ENCODE results near the gene HYAL2.

HYAL2 gene

DNA sequence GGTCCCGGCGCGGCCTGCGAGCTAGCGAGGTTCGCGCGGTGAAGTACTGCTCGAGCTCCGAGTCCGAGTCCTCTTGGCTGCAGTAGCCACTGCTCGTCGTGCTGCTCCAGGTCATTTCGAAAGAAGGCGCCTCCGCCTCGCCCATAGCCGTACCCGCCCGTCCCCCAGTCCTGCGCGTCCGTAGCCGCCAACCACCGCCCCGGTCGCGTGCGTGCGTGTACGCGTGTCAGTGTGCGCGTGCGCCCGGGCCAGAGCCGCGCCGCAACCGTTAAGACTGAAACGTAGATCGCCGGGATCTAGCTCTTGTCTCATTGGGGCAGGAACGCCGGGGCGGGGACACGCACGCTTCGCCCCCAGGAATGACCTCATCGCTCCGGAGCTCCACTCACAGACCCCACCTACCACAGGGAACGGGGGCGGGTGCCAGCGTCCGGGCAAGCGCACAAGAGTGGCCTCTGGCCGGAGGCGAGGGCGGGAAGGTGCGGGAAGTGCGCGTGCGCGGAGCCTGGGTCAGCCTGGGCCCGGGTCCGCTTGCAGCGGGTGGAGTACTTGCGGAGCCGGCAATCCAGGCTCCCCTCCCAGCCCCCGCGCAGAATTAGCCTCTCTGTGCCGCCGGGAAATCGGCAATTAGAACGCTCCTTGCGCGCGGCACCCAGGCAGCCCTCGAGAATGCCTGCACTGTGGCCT lies 14.8 kb upstream of the HYAL2 start (continued):
- TF ChIP-seq, protein P1, sequence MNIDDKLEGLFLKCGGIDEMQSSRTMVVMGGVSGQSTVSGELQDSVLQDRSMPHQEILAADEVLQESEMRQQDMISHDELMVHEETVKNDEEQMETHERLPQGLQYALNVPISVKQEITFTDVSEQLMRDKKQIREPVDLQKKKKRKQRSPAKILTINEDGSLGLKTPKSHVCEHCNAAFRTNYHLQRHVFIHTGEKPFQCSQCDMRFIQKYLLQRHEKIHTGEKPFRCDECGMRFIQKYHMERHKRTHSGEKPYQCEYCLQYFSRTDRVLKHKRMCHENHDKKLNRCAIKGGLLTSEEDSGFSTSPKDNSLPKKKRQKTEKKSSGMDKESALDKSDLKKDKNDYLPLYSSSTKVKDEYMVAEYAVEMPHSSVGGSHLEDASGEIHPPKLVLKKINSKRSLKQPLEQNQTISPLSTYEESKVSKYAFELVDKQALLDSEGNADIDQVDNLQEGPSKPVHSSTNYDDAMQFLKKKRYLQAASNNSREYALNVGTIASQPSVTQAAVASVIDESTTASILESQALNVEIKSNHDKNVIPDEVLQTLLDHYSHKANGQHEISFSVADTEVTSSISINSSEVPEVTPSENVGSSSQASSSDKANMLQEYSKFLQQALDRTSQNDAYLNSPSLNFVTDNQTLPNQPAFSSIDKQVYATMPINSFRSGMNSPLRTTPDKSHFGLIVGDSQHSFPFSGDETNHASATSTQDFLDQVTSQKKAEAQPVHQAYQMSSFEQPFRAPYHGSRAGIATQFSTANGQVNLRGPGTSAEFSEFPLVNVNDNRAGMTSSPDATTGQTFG (tag by site-specific recombination; IDR thresholded peaks at IDR 0.05; ENCODE audit: borderline replicate concordance) = no peak
- TF ChIP-seq SP3 (tag by site-specific recombination; IDR thresholded peaks at IDR 0.05) (peak; percentile 78), ZNF112 (tag by site-specific recombination; IDR thresholded peaks at IDR 0.05) (no peak), ZNF133 (tag by site-specific recombination; IDR thresholded peaks at IDR 0.05) (peak; percentile 31; the same call in 1 of the 2 replicates), SETDB1 (IDR thresholded peaks at IDR 0.05; ENCODE audit: insufficient read length, low read length) (no peak), ZEB2 (tag by site-specific recombination; IDR thresholded peaks at IDR 0.05) (peak; percentile 80), ZFHX2 (tag by site-specific recombination; conservative IDR thresholded peaks at IDR 0.05) (peak; percentile 91), KLF8 (tag by site-specific recombination; IDR thresholded peaks at IDR 0.05) (peak; percentile 58; the same call in 1 of the 2 replicates), ZNF514 (tag by site-specific recombination; IDR thresholded peaks at IDR 0.05) (no peak), ZNF785 (tag by site-specific recombination; IDR thresholded peaks at IDR 0.05) (0 out of 2 replicates have a peak, but pooled peaks have one; percentile 44), ZNF121 (tag by site-specific recombination; IDR thresholded peaks at IDR 0.05) (no peak), ZNF629 (tag by site-specific recombination; IDR thresholded peaks at IDR 0.05) (peak; percentile 77), ZSCAN30 (tag by site-specific recombination; IDR thresholded peaks at IDR 0.05) (0 out of 2 replicates have a peak, but pooled peaks have one; percentile 43), BCL11B (tag by site-specific recombination; IDR thresholded peaks at IDR 0.05; ENCODE audit: low read depth) (0 out of 2 replicates have a peak, but pooled peaks have one; percentile 60), RBAK (tag by site-specific recombination; IDR thresholded peaks at IDR 0.05) (no peak), ZNF302 (tag by site-specific recombination; IDR thresholded peaks at IDR 0.05; ENCODE audit: low read depth) (no peak), ZNF341 (tag by site-specific recombination; IDR thresholded peaks at IDR 0.05; ENCODE audit: low read depth) (peak; percentile 76)
- TF ChIP-seq, protein P2, sequence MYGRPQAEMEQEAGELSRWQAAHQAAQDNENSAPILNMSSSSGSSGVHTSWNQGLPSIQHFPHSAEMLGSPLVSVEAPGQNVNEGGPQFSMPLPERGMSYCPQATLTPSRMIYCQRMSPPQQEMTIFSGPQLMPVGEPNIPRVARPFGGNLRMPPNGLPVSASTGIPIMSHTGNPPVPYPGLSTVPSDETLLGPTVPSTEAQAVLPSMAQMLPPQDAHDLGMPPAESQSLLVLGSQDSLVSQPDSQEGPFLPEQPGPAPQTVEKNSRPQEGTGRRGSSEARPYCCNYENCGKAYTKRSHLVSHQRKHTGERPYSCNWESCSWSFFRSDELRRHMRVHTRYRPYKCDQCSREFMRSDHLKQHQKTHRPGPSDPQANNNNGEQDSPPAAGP (tag by site-specific recombination; IDR thresholded peaks at IDR 0.05) = peak; percentile 62
- TF ChIP-seq, protein P3, sequence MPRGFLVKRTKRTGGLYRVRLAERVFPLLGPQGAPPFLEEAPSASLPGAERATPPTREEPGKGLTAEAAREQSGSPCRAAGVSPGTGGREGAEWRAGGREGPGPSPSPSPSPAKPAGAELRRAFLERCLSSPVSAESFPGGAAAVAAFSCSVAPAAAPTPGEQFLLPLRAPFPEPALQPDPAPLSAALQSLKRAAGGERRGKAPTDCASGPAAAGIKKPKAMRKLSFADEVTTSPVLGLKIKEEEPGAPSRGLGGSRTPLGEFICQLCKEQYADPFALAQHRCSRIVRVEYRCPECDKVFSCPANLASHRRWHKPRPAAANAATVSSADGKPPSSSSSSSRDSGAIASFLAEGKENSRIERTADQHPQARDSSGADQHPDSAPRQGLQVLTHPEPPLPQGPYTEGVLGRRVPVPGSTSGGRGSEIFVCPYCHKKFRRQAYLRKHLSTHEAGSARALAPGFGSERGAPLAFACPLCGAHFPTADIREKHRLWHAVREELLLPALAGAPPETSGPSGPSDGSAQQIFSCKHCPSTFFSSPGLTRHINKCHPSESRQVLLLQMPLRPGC (tag by site-specific recombination; IDR thresholded peaks at IDR 0.05) = peak; percentile 29; the same call in 1 of the 2 replicates

DNA sequence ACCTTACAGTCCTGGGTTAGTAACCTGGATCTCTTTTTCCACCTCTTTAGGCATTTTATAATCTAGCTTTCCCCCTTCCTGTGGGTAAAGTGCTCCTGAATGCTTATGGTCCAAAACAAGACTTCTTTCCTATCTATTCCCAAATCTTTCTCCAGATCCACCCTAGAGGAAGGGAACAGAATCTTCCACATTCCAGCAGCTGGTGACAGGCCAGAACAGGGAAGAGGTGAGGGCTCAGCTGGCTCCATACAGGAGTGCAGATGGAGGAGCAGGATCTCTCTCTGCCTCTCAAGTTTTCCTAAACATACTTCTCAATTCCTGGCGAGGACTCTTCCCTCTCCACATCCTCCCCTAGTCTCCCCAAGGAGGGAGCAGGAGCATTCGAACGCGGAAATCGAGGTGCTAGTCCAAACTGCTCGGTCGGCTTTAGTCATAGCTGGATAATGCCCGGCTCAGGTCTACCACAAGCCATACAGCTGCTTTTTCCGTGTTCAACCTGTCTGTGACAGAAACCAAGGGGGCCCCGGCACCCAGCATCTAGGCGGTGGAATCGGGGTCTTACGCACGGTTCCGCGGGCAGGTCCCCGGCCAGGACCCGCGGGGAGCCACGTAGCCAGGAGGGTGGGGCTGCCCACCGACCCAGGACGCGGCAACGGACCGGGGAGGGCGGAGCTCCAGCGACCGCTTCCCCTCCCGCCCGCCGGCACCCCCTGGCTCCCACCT lies 14.1 kb upstream of the HYAL2 start:
- CTCF ChIA-PET = interaction anchor here (0.7 to 2.6 kb wide), 9 partner anchors 8 to 206 kb away, joined by 3 to 13 read pairs (median 4); partner anchors contain the start of gene TUSC2
- H3K4me3 ChIP-seq (ENCODE audit: low read depth, low read length) = peak overlapping the region; percentile 96
- H3K36me3 ChIP-seq (ENCODE audit: control insufficient read depth in 2 of 2, insufficient read depth in 1 of 2, low read length in 2 of 2) = peaks cover 3 to 35% of the 10 kb centered on the region in 2 experiments; a peak in 2 of 3 replicates
- H3K27ac ChIP-seq (ENCODE audit: extremely low read depth, low read depth, low read length) = peak overlapping the region; percentile 88
- H3K4me1 ChIP-seq (ENCODE audit: control insufficient read depth, insufficient read depth, low read length) = no peaks in the 10 kb centered on the region; the same call in 1 of the 2 replicates
- POLR2A ChIA-PET = interaction anchor here (0.6 to 2.7 kb wide), 26 partner anchors 8 to 1060 kb away, joined by 3 to 63 read pairs (median 6); partner anchors contain the start of genes CYB561D2, GNAI2, HEMK1 and HYAL2
- H3K9me3 ChIP-seq (ENCODE audit: control insufficient read depth, insufficient read depth, low read depth, low read length) = no peaks in the 10 kb centered on the region
- TF ChIP-seq, protein P4, sequence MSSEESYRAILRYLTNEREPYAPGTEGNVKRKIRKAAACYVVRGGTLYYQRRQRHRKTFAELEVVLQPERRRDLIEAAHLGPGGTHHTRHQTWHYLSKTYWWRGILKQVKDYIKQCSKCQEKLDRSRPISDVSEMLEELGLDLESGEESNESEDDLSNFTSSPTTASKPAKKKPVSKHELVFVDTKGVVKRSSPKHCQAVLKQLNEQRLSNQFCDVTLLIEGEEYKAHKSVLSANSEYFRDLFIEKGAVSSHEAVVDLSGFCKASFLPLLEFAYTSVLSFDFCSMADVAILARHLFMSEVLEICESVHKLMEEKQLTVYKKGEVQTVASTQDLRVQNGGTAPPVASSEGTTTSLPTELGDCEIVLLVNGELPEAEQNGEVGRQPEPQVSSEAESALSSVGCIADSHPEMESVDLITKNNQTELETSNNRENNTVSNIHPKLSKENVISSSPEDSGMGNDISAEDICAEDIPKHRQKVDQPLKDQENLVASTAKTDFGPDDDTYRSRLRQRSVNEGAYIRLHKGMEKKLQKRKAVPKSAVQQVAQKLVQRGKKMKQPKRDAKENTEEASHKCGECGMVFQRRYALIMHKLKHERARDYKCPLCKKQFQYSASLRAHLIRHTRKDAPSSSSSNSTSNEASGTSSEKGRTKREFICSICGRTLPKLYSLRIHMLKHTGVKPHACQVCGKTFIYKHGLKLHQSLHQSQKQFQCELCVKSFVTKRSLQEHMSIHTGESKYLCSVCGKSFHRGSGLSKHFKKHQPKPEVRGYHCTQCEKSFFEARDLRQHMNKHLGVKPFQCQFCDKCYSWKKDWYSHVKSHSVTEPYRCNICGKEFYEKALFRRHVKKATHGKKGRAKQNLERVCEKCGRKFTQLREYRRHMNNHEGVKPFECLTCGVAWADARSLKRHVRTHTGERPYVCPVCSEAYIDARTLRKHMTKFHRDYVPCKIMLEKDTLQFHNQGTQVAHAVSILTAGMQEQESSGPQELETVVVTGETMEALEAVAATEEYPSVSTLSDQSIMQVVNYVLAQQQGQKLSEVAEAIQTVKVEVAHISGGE (tag by site-specific recombination; conservative IDR thresholded peaks at IDR 0.05; ENCODE audit: low read depth) = 0 out of 2 replicates have a peak, but pooled peaks have one; percentile 17
- TF ChIP-seq, protein P5, sequence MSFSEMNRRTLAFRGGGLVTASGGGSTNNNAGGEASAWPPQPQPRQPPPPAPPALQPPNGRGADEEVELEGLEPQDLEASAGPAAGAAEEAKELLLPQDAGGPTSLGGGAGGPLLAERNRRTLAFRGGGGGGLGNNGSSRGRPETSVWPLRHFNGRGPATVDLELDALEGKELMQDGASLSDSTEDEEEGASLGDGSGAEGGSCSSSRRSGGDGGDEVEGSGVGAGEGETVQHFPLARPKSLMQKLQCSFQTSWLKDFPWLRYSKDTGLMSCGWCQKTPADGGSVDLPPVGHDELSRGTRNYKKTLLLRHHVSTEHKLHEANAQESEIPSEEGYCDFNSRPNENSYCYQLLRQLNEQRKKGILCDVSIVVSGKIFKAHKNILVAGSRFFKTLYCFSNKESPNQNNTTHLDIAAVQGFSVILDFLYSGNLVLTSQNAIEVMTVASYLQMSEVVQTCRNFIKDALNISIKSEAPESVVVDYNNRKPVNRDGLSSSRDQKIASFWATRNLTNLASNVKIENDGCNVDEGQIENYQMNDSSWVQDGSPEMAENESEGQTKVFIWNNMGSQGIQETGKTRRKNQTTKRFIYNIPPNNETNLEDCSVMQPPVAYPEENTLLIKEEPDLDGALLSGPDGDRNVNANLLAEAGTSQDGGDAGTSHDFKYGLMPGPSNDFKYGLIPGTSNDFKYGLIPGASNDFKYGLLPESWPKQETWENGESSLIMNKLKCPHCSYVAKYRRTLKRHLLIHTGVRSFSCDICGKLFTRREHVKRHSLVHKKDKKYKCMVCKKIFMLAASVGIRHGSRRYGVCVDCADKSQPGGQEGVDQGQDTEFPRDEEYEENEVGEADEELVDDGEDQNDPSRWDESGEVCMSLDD (tag by site-specific recombination; IDR thresholded peaks at IDR 0.05) = no peak
- no peak for TF ChIP-seq ZNF776 (tag by site-specific recombination; IDR thresholded peaks at IDR 0.05; ENCODE audit: borderline replicate concordance)
- TF ChIP-seq ZNF76 (tag by site-specific recombination; IDR thresholded peaks at IDR 0.05; ENCODE audit: borderline replicate concordance, low read depth) = 0 out of 2 replicates have a peak, but pooled peaks have one; percentile 13
